Ramos (cell line): ENCODE results near the gene MDN1.
"Not testable (repeated sequence)": the region's sequence is repeated elsewhere in the genome, so short reads cannot be mapped to it uniquely, and the experiment has no call there.

ENCODE experiments used
- in situ Hi-C: fragments of 300-500 bp; cut with MboI; formaldehyde crosslinking; loops from one replicate; pipeline ENCODE4 v1.14.3; 2022; ENCODE audit warnings: low sequenced_read_pairs; ENCODE audit not compliant: unreplicated experiment

Gene MDN1

GRCh38 chr6:89819336-89820130, at the start of gene MDN1:
TSS of gene MDN1 (minus strand) at chr6:89819794. CDS start at chr6:89819607, 187 bp downstream.
- in situ Hi-C loops = loop anchor here (25.0 kb wide), 1 partner anchor 468 kb away; the partner anchor contains the start of gene BACH2

- in situ Hi-C loops = no loop called here
Measured at GRCh38 chr6:89866024-89866678, 46.6 kb upstream of the MDN1 start.

GRCh38 chr6:89862698-89863097, 43.1 kb upstream of the MDN1 start:
- in situ Hi-C loops = no loop called here

- in situ Hi-C loops = no loop called here
Measured at GRCh38 chr6:89862273-89862672, 42.7 kb upstream of the MDN1 start.

- in situ Hi-C loops = no loop called here
Measured at GRCh38 chr6:89859744-89860143, 40.1 kb upstream of the MDN1 start.

GRCh38 chr6:89858041-89858440, 38.4 kb upstream of the MDN1 start:
- in situ Hi-C loops = no loop called here

- in situ Hi-C loops = no loop called here
Measured at GRCh38 chr6:89853068-89853467, 33.5 kb upstream of the MDN1 start.

GRCh38 chr6:89847513-89847912, 27.9 kb upstream of the MDN1 start:
- in situ Hi-C loops = not testable (repeated sequence)

- in situ Hi-C loops = no loop called here
Measured at GRCh38 chr6:89843070-89843469, 23.5 kb upstream of the MDN1 start.

GRCh38 chr6:89842228-89842627, 22.6 kb upstream of the MDN1 start:
- in situ Hi-C loops = no loop called here

- in situ Hi-C loops = no loop called here
Measured at GRCh38 chr6:89840538-89840937, 20.9 kb upstream of the MDN1 start.

- in situ Hi-C loops = no loop called here
Measured at GRCh38 chr6:89836639-89837222, 17.1 kb upstream of the MDN1 start.

GRCh38 chr6:89834884-89835792, 15.5 kb upstream of the MDN1 start:
- in situ Hi-C loops = no loop called here

- in situ Hi-C loops = no loop called here
Measured at GRCh38 chr6:89830170-89830809, 10.7 kb upstream of the MDN1 start.

- in situ Hi-C loops = no loop called here
Measured at GRCh38 chr6:89829472-89830169, 10.0 kb upstream of the MDN1 start, which contains the start of gene CASP8AP2. TSS of gene CASP8AP2 (plus strand) at chr6:89829880.

- in situ Hi-C loops = no loop called here
Measured at GRCh38 chr6:89828988-89829471, 9.4 kb upstream of the MDN1 start.

- in situ Hi-C loops = not testable (repeated sequence)
Measured at GRCh38 chr6:89828475-89828987, 8.9 kb upstream of the MDN1 start.

GRCh38 chr6:89826029-89826528, 6.5 kb upstream of the MDN1 start:
- in situ Hi-C loops = no loop called here

- in situ Hi-C loops = loop anchor here (25.0 kb wide), 1 partner anchor 468 kb away; the partner anchor contains the start of gene BACH2
Measured at GRCh38 chr6:89818977-89819335, 638 bp downstream of the MDN1 start.
